PFSK-1 (cell line): ENCODE measurements around the gene SLC16A6.

ENCODE experiments used
- FOXP2 ChIP-seq: optimal IDR thresholded peaks from 2 replicates; pipeline ENCODE3; 2011; ENCODE audit warnings: borderline replicate concordance, control low read depth, inconsistent platforms; ENCODE audit not compliant: insufficient read depth; ENCODE audit errors: extremely low read length, extremely low read depth
- POLR2AphosphoS5 ChIP-seq: IDR thresholded peaks from 2 replicates; pipeline ENCODE4 v1.6.1; 2012; ENCODE audit warnings: low read depth, mild to moderate bottlenecking, control low read depth, low read length, moderate library complexity
- SIN3A ChIP-seq: IDR thresholded peaks from 2 replicates; pipeline ENCODE4 v1.6.1; 2012; ENCODE audit warnings: mild to moderate bottlenecking, low read length, moderate library complexity, borderline replicate concordance; ENCODE audit not compliant: insufficient read depth
- TAF1 ChIP-seq: IDR thresholded peaks from 2 replicates; pipeline ENCODE4 v1.6.1; 2012; ENCODE audit warnings: low read length, control low read depth, borderline replicate concordance; ENCODE audit not compliant: insufficient read depth
- TF ChIP-seq, protein P1 (sequence below), 2 experiments: IDR thresholded peaks; 2 replicates each; pipeline versions ENCODE4 v1.6.1 to v1.8.0; 2011 to 2012; ENCODE audit warnings: low read depth in 2 of 2, low read length in 2 of 2, control low read depth in 1 of 2, inconsistent platforms in 1 of 2, mild to moderate bottlenecking in 1 of 2, moderate library complexity in 1 of 2; ENCODE audit not compliant: insufficient read depth in 1 of 2

The SLC16A6 gene

DNA sequence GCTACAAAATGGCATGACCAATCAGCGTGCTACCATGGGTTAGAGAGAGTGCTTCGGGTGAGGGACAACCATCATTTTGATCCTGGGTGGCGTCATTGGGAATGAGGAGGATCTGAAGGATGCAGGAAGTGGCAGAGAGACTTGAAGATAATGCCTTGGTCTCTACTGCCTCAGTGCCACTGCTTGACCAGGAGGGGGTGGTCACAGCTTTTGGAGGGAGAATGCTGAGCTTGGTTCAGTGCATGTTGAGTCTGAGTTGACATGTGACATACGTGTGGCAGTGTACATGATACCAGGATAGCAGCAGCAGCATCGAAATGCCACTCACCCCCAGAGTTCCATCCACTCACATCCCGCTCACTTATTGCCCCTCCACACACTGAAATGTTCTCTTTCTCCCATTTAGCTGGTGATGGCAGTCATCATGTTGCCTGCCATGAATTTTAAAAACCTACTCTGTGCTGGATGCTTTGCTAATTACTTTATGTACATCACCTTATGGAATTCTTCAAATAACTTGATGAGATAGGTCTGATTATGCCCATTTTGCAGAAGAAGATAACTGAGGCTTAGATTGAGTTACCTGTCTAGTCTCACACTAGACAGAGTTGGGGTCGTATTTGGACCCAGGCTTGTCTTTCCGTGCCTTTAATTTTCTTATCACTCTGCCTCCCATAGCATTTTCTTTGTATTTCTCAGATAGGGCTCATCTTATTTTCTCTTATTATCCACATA, 37.1 kb upstream of the SLC16A6 start:
- TF ChIP-seq, protein P1, sequence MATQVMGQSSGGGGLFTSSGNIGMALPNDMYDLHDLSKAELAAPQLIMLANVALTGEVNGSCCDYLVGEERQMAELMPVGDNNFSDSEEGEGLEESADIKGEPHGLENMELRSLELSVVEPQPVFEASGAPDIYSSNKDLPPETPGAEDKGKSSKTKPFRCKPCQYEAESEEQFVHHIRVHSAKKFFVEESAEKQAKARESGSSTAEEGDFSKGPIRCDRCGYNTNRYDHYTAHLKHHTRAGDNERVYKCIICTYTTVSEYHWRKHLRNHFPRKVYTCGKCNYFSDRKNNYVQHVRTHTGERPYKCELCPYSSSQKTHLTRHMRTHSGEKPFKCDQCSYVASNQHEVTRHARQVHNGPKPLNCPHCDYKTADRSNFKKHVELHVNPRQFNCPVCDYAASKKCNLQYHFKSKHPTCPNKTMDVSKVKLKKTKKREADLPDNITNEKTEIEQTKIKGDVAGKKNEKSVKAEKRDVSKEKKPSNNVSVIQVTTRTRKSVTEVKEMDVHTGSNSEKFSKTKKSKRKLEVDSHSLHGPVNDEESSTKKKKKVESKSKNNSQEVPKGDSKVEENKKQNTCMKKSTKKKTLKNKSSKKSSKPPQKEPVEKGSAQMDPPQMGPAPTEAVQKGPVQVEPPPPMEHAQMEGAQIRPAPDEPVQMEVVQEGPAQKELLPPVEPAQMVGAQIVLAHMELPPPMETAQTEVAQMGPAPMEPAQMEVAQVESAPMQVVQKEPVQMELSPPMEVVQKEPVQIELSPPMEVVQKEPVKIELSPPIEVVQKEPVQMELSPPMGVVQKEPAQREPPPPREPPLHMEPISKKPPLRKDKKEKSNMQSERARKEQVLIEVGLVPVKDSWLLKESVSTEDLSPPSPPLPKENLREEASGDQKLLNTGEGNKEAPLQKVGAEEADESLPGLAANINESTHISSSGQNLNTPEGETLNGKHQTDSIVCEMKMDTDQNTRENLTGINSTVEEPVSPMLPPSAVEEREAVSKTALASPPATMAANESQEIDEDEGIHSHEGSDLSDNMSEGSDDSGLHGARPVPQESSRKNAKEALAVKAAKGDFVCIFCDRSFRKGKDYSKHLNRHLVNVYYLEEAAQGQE (IDR thresholded peaks at IDR 0.05; ENCODE audit: insufficient read depth in 1 of 2, low read depth in 2 of 2, low read length in 2 of 2) = no peak
- TF ChIP-seq POLR2AphosphoS5 (no peak), FOXP2 (no peak), TAF1 (no peak), SIN3A (no peak)

DNA sequence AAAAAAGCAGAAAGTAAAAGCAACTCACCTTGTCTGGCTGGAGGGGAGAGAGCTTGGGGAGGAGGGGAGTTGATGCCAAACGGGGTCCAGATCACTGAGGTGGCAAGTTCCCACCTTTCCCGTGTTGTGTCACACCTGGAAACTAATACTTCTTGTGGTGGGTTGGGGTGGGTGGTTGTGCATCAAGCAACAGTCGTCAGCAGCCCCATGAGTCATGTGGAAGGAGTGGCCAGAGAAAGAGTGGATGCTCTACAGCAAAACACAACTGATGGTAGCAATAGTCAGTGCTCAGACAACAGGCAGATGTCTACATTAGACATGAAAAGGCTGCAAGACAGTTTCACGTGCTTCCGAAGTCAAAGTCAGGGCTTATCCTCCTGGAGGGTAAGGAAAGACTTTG, 35.8 kb upstream of the SLC16A6 start:
- TF ChIP-seq, protein P1 (IDR thresholded peaks at IDR 0.05; ENCODE audit: insufficient read depth in 1 of 2, low read depth in 2 of 2, low read length in 2 of 2) = no peak
- TF ChIP-seq SIN3A (no peak), POLR2AphosphoS5 (no peak), TAF1 (no peak), FOXP2 (no peak)

DNA sequence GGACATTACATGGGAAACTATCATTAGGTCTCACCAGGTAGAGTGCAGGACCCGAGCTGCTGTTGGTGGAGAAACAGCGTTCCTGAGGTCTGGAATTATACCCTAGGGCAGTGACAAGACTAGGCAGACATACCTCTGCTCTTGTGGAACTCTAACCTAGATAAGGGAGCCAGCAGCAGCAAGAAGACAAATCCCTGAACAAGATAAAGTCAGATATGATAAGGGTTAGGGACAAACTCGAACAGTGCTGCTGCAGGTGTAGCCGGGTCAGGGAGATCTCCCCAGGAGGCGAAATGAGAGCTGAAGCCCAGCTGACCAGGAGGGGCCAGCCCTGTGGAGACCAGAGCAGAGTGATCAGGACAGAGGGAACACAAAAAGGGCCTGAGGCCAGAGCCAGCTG, 35.0 kb upstream of the SLC16A6 start:
- TF ChIP-seq TAF1 (no peak), POLR2AphosphoS5 (no peak), FOXP2 (no peak), SIN3A (no peak)
- TF ChIP-seq, protein P1 (IDR thresholded peaks at IDR 0.05; ENCODE audit: insufficient read depth in 1 of 2, low read depth in 2 of 2, low read length in 2 of 2) = no peak

DNA sequence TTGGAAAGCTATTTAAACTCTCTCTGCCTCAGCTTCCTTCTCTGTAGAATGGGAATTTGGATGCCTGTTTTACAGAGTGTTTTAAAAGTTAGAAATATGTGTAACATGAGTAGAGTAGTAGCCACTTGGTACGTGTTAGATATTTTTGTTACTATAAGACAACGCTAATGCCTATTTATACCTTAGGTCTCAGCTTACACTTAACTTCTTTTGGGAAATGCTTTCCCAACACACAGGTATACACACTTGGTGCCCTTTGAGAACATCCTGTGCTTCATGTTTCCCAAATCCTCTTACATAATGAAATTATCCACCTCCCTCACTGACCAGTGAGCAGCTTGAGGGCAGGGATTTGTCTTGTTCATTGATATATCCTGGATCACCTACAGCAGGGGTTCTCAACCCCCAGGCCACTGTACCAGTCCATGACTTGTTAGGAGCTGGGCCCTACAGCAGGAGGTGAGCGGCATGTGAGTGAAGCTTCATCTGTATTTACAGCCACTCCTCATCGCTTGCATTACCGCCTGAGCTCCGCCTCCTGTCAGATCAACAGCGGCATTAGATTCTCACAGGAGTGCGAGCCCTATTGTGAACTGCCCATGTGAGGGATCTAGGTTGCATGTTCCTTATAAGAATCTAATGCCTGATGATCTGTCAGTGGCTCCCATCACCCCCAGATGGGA, 33.9 kb upstream of the SLC16A6 start:
- TF ChIP-seq POLR2AphosphoS5 (no peak), FOXP2 (no peak), SIN3A (no peak), TAF1 (no peak)
- TF ChIP-seq, protein P1 (IDR thresholded peaks at IDR 0.05; ENCODE audit: insufficient read depth in 1 of 2, low read depth in 2 of 2, low read length in 2 of 2) = no peak
